KMS-11 (cell line): Measurements from ENCODE around the gene ZNRF3.

Source experiments
- H2AFZ ChIP-seq: fragments of 200-600 bp; sonication (generic); 2 replicates; pipeline ENCODE4 v1.6.1; 2016; ENCODE audit warnings: antibody characterized with exemption, mixed run types, low read depth
- H3K27ac ChIP-seq: fragments of 200-600 bp; sonication (generic); 2 replicates; pipeline ENCODE4 v1.6.1; 2016; ENCODE audit warnings: mild to moderate bottlenecking, mixed run types
- H3K27me3 ChIP-seq: fragments of 200-600 bp; sonication (generic); 2 replicates; pipeline ENCODE4 v1.6.1; 2017; ENCODE audit warnings: mild to moderate bottlenecking, low read depth, mixed run types, moderate library complexity; ENCODE audit not compliant: insufficient read depth
- H3K36me3 ChIP-seq: fragments of 200-600 bp; sonication (generic); 2 replicates; pipeline ENCODE4 v1.6.1; 2017; ENCODE audit warnings: mild to moderate bottlenecking, mixed run types; ENCODE audit not compliant: insufficient read depth
- H3K4me1 ChIP-seq: fragments of 200-600 bp; sonication (generic); 2 replicates; pipeline ENCODE4 v1.6.1; 2016; ENCODE audit warnings: mild to moderate bottlenecking, low read depth, mixed run types; ENCODE audit not compliant: poor library complexity, severe bottlenecking
- H3K4me2 ChIP-seq: fragments of 200-600 bp; sonication (generic); 2 replicates; pipeline ENCODE4 v1.7.0; 2016; ENCODE audit warnings: mild to moderate bottlenecking, mixed run types
- H3K4me3 ChIP-seq: fragments of 200-600 bp; sonication (generic); IDR thresholded peaks from 2 replicates; pipeline ENCODE4 v1.6.1; 2017; ENCODE audit warnings: low read depth, low read length, mixed read lengths; ENCODE audit not compliant: insufficient read depth
- H3K79me2 ChIP-seq: fragments of 200-600 bp; sonication (generic); 2 replicates; pipeline ENCODE4 v1.6.1; 2016; ENCODE audit warnings: low read depth, mixed run types; ENCODE audit not compliant: insufficient read depth
- H3K9ac ChIP-seq: fragments of 200-600 bp; sonication (generic); 2 replicates; pipeline ENCODE4 v1.6.1; 2016; ENCODE audit warnings: mild to moderate bottlenecking, mixed run types
- H4K20me1 ChIP-seq: fragments of 200-600 bp; sonication (generic); 2 replicates; pipeline ENCODE4 v1.6.1; 2016; ENCODE audit warnings: mild to moderate bottlenecking, mixed run types; ENCODE audit not compliant: insufficient read depth
- TF ChIP-seq, protein P1 (sequence below): fragments of 200-600 bp; sonication (generic); conservative IDR thresholded peaks from 2 replicates; pipeline ENCODE4 v1.6.1; 2017; ENCODE audit warnings: low read depth, mild to moderate bottlenecking, antibody characterized with exemption, low read length, moderate library complexity, mixed read lengths

The ZNRF3 gene

GRCh38 chr22:29102300-29102699 is 218.9 kb downstream of the ZNRF3 start:
- Histone ChIP-seq H3K79me2 (no peaks in the 10 kb centered on the region), H3K4me3 (no peak overlapping the region), H3K9ac (no peak overlapping the region), H3K27me3 (no peaks in the 10 kb centered on the region), H3K36me3 (no peaks in the 10 kb centered on the region), H3K27ac (no peak overlapping the region), H4K20me1 (no peaks in the 10 kb centered on the region), H2AFZ (no peak overlapping the region), H3K4me1 (peaks cover 12% of the 10 kb centered on the region), H3K4me2 (no peak overlapping the region)
- TF ChIP-seq, protein P1, sequence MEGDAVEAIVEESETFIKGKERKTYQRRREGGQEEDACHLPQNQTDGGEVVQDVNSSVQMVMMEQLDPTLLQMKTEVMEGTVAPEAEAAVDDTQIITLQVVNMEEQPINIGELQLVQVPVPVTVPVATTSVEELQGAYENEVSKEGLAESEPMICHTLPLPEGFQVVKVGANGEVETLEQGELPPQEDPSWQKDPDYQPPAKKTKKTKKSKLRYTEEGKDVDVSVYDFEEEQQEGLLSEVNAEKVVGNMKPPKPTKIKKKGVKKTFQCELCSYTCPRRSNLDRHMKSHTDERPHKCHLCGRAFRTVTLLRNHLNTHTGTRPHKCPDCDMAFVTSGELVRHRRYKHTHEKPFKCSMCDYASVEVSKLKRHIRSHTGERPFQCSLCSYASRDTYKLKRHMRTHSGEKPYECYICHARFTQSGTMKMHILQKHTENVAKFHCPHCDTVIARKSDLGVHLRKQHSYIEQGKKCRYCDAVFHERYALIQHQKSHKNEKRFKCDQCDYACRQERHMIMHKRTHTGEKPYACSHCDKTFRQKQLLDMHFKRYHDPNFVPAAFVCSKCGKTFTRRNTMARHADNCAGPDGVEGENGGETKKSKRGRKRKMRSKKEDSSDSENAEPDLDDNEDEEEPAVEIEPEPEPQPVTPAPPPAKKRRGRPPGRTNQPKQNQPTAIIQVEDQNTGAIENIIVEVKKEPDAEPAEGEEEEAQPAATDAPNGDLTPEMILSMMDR, result no peak

DNA sequence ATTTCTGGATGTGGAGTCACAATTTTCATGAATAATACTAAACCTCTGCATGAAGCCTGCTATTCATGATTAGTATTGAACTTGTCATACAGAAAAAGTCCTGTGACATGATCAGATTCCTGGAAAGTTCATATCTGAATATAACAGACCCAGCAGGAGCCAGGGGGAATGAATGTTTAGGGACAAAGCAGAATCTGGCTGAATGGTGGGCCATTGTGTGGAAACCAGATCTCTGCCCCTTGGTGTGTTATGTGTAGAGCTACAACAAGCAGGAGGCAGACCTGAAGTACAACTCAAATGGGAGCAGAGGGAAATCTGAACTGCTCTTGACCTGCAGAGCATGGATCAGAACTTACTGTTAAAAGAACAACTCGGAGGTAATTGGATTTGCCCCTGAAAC is 219.7 kb downstream of the ZNRF3 start:
- H3K4me3 ChIP-seq, result no peak overlapping the region
- no peaks in the 10 kb centered on the region for H4K20me1 ChIP-seq
- no peak overlapping the region for H3K9ac ChIP-seq
- H3K4me1 ChIP-seq, result peaks cover 12% of the 10 kb centered on the region
- H3K79me2 ChIP-seq, result no peaks in the 10 kb centered on the region
- H2AFZ ChIP-seq, result no peak overlapping the region
- no peaks in the 10 kb centered on the region for H3K36me3 ChIP-seq
- TF ChIP-seq, protein P1, result no peak
- H3K27ac ChIP-seq, result no peak overlapping the region
- no peaks in the 10 kb centered on the region for H3K27me3 ChIP-seq
- no peak overlapping the region for H3K4me2 ChIP-seq

- no peak overlapping the region for H3K27ac ChIP-seq
Measured at GRCh38 chr22:29105468-29105867, 222.1 kb downstream of the ZNRF3 start.

GRCh38 chr22:29106839-29107238 is 223.5 kb downstream of the ZNRF3 start:
- no peaks in the 10 kb centered on the region for H4K20me1 ChIP-seq
- H3K27me3 ChIP-seq, result no peaks in the 10 kb centered on the region
- TF ChIP-seq, protein P1, result no peak
- H3K79me2 ChIP-seq, result no peaks in the 10 kb centered on the region
- H3K27ac ChIP-seq, result no peak overlapping the region
- no peak overlapping the region for H3K4me2 ChIP-seq
- peaks cover 12% of the 10 kb centered on the region for H3K4me1 ChIP-seq
- no peak overlapping the region for H2AFZ ChIP-seq
- no peaks in the 10 kb centered on the region for H3K36me3 ChIP-seq
- H3K4me3 ChIP-seq, result no peak overlapping the region
- no peak overlapping the region for H3K9ac ChIP-seq

More at GRCh38 chr22:29105468-29105867, 222.1 kb downstream of the ZNRF3 start:
- Histone ChIP-seq H4K20me1 (no peaks in the 10 kb centered on the region), H3K36me3 (no peaks in the 10 kb centered on the region), H3K9ac (no peak overlapping the region), H3K4me3 (no peak overlapping the region), H3K4me2 (no peak overlapping the region), H3K79me2 (no peaks in the 10 kb centered on the region), H3K27me3 (no peaks in the 10 kb centered on the region), H2AFZ (no peak overlapping the region), H3K4me1 (peaks cover 12% of the 10 kb centered on the region)
- TF ChIP-seq, protein P1, result no peak
